GM18951 (cell line): Measurements from ENCODE around the gene SP3.
A peak's percentile ranks its signal among the peaks of the same experiment; 100 is the strongest.

Source experiments
- POLR2A ChIP-seq: IDR thresholded peaks from 4 replicates; pipeline ENCODE4 v1.6.1; 2011; ENCODE audit warnings: mild to moderate bottlenecking; ENCODE audit not compliant: insufficient read length, insufficient read depth; ENCODE audit errors: extremely low read depth
- in situ Hi-C: fragments of 300-500 bp; cut with MboI; formaldehyde crosslinking; loops from one replicate; pipeline ENCODE4 v1.12.0; 2022; ENCODE audit warnings: low sequenced_read_pairs, mixed read lengths, inconsistent platforms; ENCODE audit not compliant: unreplicated experiment

SP3 gene

DNA sequence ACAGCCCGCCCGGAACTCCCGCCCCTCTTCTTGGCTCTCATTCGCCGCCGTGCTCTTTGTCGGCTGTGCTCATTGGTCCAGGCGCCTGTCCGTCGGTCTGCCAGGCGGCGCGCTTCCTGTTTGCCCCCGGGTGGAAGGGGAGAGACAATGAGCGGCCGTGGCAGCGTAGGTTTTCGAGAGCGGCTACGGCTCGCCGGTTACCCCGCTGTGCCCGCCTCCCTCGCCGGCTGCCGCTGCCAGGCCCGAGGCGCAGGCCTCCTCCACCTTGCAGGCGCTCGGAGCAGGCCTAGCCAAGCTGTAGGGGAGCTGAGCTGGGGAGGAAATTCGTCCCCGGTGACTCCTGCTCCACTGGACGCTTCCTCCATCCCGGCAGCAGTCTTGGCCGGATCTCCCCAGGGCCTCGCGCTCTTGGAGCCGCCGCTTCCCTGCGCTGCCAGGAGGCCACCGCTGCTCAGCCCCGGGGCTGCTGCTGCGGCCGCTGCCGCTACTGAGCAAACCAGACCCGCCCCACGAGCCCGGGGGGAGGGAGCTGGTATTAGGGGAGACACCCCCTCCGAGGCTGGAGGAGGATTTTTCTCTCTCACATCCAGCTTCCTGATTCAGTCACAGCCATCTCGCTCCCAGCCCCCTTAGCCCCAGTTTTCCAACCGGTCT lies at the start of gene SP3:
Gene SP3 (minus strand): TSS at position 2 of the 654 bp plus-strand sequence. CDS start 202 bp downstream, outside the sequence.
- in situ Hi-C loops: no loop called here
- TF ChIP-seq POLR2A: peak; percentile 79

DNA sequence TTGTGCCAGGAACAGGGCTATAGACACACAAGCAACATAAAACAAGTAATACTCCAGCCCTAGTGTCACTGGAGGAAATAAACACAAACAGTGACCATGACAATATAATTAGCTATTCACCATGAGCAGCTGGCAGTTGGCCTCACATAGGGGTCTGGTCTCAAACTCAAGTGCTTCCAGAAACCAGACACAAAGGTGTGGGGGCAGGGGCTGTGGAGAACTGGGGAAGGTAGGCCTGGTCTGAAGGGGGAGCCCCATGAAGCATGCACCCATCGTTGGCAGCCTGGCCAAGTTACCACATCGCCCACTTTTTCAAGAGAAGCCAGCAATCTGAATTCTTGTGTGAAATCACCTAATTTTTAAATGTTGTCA lies 49.5 kb upstream of the SP3 start:
- in situ Hi-C loops: no loop called here
- TF ChIP-seq POLR2A: no peak

DNA sequence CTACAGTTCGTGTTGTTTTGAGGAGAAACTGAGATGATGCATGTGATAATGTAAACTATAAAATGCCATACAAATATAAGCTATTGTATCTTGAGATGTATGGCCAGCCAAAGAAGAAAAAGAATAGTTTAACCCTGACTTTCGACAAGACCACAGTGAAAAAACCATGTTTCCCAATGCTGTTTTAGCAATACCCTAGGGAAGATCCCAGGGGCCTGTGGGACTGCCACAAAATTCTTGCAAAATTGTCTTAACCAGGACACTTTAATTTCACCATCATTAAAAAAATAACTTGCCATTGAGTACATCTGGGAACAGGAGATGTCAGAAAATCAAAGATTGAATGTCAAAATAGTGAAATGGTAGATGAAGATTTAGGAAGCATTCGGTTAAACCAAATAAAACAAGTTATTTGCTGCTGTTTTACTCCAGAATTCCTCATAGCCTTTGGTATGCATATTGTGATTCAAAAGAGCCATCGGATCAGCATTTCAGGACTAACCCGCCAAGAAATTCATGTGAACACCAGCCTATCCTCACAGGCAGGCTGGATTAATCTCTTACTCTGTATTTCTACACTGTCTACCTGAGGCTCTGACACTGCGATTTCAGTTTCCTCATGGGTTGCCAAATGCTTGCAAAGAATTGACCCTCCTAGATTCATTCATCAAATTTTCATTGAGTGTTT lies 49.0 kb upstream of the SP3 start:
- TF ChIP-seq POLR2A: no peak
- in situ Hi-C loops: no loop called here

DNA sequence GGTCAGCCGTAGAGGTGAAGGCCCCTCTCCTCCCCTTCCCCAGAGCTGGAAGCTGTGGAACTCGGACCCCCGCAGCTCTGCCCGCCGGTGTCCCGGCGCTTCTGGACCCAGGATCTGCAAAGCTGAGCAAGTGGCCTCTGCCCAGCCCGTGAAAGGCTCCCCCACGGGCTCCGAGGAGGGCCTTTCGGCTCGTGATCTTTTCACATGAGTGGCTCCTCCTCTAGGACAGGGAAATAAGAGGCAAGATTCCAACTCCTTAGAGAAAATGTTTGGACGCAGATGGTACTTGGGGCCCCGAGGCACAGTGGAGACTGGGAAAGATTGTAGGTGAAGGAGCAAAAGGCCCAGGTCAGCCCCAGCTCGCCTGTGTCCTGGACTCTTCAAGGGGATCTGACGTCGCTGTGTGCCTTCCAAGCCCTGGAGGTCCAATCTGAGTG lies 48.2 kb upstream of the SP3 start:
- in situ Hi-C loops: no loop called here
- no peak for TF ChIP-seq POLR2A

DNA sequence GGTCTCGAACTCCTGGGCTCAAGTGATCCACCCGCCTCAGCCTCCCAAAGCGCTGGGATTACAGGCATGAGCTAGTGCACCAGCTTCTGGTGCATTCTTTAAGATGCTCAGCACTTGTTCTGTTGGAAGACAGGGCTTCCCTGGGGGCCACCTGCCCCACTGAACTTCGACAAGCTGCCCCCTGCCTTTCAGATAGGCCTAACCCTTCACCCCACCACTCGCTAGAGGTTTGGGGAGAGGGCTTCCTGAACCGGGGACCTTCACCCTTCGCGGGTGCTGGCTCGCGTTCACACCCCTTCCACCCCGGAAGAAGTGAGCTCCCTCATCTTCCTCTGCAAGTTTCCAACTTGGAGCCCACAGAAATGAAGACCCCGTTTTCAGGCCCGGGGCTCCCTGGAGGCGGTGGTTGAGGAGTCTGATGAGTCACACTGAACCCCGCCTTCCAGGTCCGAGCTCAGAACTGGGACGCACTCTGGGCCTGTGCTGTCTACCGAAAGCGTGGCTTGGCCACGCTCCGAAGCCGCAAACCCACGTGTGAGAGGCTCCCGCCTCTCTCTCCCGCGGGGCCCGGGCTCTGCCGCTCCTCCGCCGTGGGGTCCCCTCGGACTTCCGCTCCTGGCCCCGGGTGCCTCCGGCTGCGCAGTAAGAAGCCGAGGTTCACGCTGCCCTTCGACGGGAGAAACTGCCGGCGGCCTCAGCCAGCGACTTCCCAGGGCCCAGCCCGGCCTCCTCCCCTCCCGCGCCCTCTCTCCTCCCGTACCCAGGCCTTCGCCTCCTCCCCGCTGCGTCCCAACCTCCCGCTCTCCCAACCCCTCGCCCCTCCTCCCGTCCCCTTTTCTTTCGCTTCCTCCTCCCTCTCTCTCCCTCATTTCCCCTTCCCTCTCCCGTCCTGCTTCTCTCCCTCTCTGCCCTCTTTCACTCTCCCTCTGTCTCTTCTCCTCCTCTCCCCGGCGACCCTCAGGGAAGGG lies 47.5 kb upstream of the SP3 start:
- in situ Hi-C loops: no loop called here
- TF ChIP-seq POLR2A: no peak

DNA sequence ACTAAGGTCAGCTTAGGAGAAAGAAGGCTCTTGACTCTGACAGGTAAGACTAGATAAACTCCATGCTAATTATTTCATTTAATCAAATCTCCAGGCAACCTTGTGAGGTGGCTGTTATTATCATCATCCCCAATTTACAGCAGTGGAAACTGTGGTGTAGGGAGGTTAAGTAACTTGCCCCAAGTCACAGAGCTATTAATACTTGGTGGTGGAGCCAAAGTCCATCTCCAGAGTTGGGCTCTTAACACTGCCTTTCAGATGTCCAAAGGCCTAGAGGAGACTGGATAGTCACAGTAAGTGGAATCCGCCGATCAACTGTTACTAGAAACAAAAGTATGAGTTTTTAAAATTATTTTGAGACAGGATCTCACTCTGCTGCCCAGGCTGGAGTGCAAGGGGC lies 46.6 kb upstream of the SP3 start:
- in situ Hi-C loops: no loop called here
- TF ChIP-seq POLR2A: no peak

DNA sequence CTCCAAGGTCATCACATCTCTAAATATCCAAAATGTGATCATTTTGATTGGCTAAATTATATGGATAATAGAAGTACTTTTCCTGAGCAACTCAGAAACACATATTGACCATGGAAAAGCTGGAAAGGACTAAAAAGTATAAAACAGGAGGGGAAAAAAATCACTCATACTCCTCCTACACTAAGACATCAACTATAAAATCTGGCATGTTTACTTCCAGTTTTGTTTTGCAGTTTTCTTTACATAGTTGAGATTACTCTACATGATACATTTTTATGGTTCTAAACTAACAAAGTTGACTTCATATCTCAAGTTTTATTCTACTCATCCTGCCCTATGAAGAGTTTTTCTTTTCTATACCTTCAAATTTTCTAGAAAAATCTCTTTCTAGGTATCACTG lies 46.0 kb upstream of the SP3 start:
- no peak for TF ChIP-seq POLR2A
- in situ Hi-C loops: no loop called here

DNA sequence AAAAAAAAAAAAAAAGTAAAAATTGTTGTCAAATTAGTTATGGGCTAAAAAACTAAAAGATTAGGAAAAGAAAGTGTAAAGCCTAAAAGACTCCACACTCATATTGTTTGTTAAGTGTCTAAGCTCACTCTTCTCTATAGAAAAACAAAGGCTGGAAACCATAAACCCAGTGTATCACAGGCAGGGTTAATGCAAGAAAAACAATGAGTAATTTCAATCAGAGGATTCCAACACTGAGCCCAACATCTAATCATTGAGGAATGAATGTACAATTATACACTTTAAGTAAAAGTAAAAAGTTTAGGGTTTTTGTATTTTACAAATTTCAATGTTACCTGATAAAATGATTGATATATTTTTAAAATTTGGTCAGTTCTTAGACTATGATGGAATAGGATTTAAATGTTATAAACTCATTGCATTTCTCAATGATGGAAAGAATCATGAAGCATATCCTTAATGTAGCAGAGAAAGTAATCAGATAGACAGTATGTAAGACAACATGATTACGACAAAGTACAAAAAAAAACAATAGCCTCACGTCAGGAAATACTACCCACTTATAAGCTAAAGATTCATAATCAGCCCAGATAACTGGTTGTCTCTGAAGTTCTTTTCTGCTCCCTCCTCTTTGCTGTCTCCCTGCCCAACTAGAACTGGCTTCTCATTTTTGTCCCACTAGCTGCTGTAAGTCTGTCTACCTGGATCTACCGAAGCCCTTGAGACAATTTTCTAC lies 44.5 kb upstream of the SP3 start:
- in situ Hi-C loops: no loop called here

DNA sequence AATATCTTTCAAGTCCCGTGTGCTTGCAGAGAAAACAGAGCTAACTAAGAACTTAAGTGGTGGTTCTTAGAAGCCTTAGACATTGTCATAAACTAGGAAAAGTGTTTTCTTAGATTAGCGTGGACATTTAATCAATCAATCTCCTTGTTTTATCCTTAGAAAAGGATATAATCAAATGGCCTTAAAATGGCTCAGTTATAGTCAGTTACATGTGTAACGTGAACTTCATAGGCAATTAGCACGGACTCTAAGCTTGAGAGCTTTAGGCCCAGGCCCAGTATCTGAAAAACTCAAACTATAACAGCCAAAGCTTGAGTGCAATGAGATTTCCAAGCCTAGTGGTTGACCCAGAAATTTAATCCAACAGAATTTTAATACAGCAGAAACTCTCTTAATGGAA lies 43.5 kb upstream of the SP3 start:
- in situ Hi-C loops: no loop called here
- TF ChIP-seq POLR2A: no peak

More for the DNA sequence above, 44.5 kb upstream of the SP3 start:
- TF ChIP-seq POLR2A: no peak

DNA sequence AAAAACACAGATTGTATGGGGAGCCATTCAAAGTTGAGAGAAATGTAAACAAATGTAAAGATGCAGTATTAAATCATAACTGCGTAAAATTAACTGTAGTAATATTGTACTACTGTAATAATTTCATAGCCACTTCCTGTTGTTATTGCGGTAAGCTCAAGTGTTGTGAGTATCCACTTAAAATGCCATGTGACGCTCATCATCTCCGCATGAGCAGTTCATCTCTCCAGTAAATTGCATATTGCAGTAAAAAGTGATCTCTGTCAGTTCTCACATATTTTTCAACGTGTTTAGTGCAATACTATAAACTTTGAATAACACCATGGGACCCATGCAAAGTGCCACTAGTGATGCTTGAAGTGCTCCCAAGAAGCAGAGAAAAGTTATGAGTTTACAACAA lies 41.8 kb upstream of the SP3 start:
- in situ Hi-C loops: no loop called here
- TF ChIP-seq POLR2A: no peak

DNA sequence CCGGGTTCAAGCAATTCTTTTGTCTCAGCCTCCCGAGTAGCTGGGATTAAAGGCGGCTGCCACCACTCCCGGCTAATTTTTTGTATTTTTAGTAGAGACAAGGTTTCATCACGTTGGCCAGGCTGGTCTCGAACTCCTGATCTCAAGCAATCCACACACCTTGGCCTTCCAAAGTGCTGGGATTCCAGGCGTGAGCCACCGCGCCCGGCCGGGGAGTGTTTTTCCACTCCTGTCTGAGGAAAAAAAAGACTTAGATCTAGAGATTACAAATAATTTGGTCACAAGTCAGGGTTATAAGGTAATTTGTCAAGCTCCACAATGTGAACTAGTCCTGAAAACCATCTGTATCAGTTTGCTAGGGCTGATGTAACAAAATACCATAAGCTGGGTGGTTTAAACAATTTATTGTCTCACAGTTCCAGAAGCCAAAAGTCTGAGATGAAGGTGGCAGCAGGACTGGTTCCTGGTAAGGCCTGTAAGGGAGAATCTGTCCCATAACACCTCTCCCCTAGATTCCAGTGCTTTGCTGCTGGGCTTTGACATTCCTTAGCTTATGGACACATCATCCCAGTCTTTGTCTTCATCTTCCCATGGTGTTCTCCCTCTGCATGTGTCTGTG lies 40.7 kb upstream of the SP3 start:
- in situ Hi-C loops: no loop called here
- TF ChIP-seq POLR2A: no peak

DNA sequence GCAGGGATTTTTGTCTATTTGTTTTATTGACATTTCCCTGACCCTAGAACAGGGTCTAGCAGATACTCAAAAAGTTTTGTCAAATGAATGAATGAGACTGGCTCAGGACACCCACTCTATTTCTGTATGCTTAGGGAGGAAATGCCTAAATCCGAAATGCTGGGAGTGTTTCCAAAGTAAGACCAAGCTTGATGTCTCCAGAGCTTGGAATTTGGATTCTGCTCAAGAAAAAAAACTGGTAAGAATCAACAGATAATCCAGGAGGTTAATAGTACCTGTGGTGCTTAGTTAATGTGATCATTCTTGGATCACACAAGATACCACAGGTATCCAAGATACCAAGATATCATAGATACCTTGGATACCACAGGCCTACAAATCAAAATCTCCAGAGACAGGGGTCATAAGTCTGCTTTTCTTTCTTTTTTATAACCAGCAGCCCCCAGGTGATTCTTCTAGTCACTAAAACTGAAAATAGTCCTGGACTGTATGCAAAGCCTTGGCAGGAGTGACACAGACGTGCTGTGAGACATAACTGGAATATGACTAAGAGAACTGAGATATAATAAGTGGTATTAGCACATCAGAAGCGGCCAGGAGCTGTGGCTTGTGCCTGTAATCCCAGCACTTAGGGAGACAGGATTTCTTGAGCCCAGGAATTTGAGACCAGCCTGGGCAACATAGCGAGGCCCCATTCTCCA lies 39.9 kb upstream of the SP3 start:
- in situ Hi-C loops: no loop called here
- no peak for TF ChIP-seq POLR2A
